ENCODE data around the gene TRIM75. TPM values are rescaled to one million over a fixed set of nuclear protein-coding genes. Genes with fewer than 3 reads are reported as not detected.
A peak's percentile ranks its signal among the peaks of the same experiment; 100 is the strongest.

TRIM75 gene
- total and polyA plus RNA-seq, 2 experiments from 2014 or later, result not detected

- Mint-ChIP-seq H3K27me3 (ENCODE audit: insufficient read depth, low read depth, poor library complexity) (peaks cover 2% of the 10 kb centered on the region), H3K27ac (no peak within 1 kb of the TSS), H3K9me3 (no peaks in the 10 kb centered on the region), H3K4me3 (no peak within 1 kb of the TSS), H3K36me3 (ENCODE audit: low read depth) (no peaks in the 10 kb centered on the region), H3K4me1 (no peaks in the 10 kb centered on the region)
- DNase-seq (ENCODE audit: low spot score) (peak; percentile 18), ATAC-seq (no peak; the same call in 2 of the 3 replicates)
- Histone ChIP-seq H2AFZ (no peak within 1 kb of the TSS), H3K79me2 (replicated peaks; ENCODE audit: insufficient read depth) (no peaks in the 10 kb centered on the region), H3K27me3 (ENCODE audit: insufficient read depth) (no peaks in the 10 kb centered on the region), H3K4me3 (no peak within 1 kb of the TSS), H3K4me2 (no peak within 1 kb of the TSS), H3K9me2 (ENCODE audit: insufficient read depth) (no peaks in the 10 kb centered on the region), H3K36me3 (ENCODE audit: insufficient read depth) (no peaks in the 10 kb centered on the region), H3K4me1 (ENCODE audit: insufficient read depth) (no peaks in the 10 kb centered on the region), H3K27ac (ENCODE audit: low read depth) (no peak within 1 kb of the TSS), H4K20me1 (replicated peaks; ENCODE audit: insufficient read depth) (no peaks in the 10 kb centered on the region), H3F3A (replicated peaks; ENCODE audit: low read depth) (no peaks in the 10 kb centered on the region)
- TF ChIP-seq POLR2AphosphoS5 (IDR thresholded peaks at IDR 0.05; ENCODE audit: low read depth), result no peak
- no peak for TF ChIP-seq ZNF331 (CRISPR knock-in tag; IDR thresholded peaks at IDR 0.05; ENCODE audit: low read depth)
- no peak for TF ChIP-seq ETS1 (IDR thresholded peaks at IDR 0.05)
- TF ChIP-seq NANOG (IDR thresholded peaks at IDR 0.05; ENCODE audit: borderline replicate concordance), result no peak
- no peak for TF ChIP-seq EZH2phosphoT487 (IDR thresholded peaks at IDR 0.05; ENCODE audit: unreplicated experiment)
- no peak for TF ChIP-seq CREB1 (CRISPR knock-in tag; IDR thresholded peaks at IDR 0.05; ENCODE audit: low read depth)
- TF ChIP-seq EZH2 (IDR thresholded peaks at IDR 0.05; ENCODE audit: low read depth, unreplicated experiment), result no peak
- TF ChIP-seq JUNB (IDR thresholded peaks at IDR 0.05; ENCODE audit: unreplicated experiment), result no peak
- no peak for TF ChIP-seq ZNF462 (CRISPR knock-in tag; IDR thresholded peaks at IDR 0.05)
- no peak for TF ChIP-seq CTCF (conservative IDR thresholded peaks at IDR 0.05; ENCODE audit: low read depth in 2 of 2)
- TF ChIP-seq REST (IDR thresholded peaks at IDR 0.05; ENCODE audit: unreplicated experiment), result no peak
- no peak for TF ChIP-seq ZNF114 (CRISPR knock-in tag; IDR thresholded peaks at IDR 0.05)
Observed at GRCh38 chr4:165031436-165032211, 22.0 kb upstream of the TRIM75 start, which contains the start of gene TRIM60. TSS of gene TRIM60 (plus strand) at chr4:165031999. CDS start at chr4:165040073, 8,074 bp downstream.

Data from GM23338 (cell line).